SK-N-MC (cell line): Measurements from ENCODE around the gene FBXL2.
"Not testable (repeated sequence)": the region's sequence is repeated elsewhere in the genome, so short reads cannot be mapped to it uniquely, and the experiment has no call there.

Experiments
- DNase-seq: peaks from one replicate; pipeline ENCODE4 v3.0.0-alpha.2; 2011; ENCODE audit warnings: low read depth, low spot score
- H3K27ac ChIP-seq: fragments of 200-600 bp; sonication (generic); 2 replicates; pipeline ENCODE4 v1.5.1; 2016; ENCODE audit warnings: mixed run types
- H3K36me3 ChIP-seq: fragments of 200-600 bp; sonication (generic); 2 replicates; pipeline ENCODE4 v1.6.1; 2017; ENCODE audit warnings: antibody characterized with exemption, low read length, mixed read lengths; ENCODE audit not compliant: insufficient read depth
- H3K4me3 ChIP-seq: fragments of 200-600 bp; sonication (generic); 2 replicates; pipeline ENCODE4 v1.5.1; 2016
- H3K9ac ChIP-seq: fragments of 200-600 bp; sonication (generic); 2 replicates; pipeline ENCODE4 v1.8.0; 2017; ENCODE audit warnings: mixed run types, mixed read lengths; ENCODE audit not compliant: insufficient read length
- H3K9me3 ChIP-seq: fragments of 200-600 bp; sonication (generic); 2 replicates; pipeline ENCODE4 v1.6.1; 2017; ENCODE audit warnings: low read depth, mild to moderate bottlenecking, antibody characterized with exemption, low read length, moderate library complexity, mixed read lengths
- EZH2 ChIP-seq: fragments of 200-600 bp; sonication (generic); IDR thresholded peaks from one replicate; pipeline ENCODE4 v1.6.1; 2017; ENCODE audit warnings: antibody characterized with exemption
- FOXP2 ChIP-seq: optimal IDR thresholded peaks from 2 replicates; pipeline ENCODE3; 2011; ENCODE audit warnings: mild to moderate bottlenecking, moderate library complexity; ENCODE audit not compliant: insufficient read depth; ENCODE audit errors: extremely low read length, control extremely low read depth
- POLR2AphosphoS5 ChIP-seq: IDR thresholded peaks from 2 replicates; pipeline ENCODE4 v1.6.1; 2012; ENCODE audit warnings: mild to moderate bottlenecking, low read depth, low read length, borderline replicate concordance

FBXL2 gene

DNA sequence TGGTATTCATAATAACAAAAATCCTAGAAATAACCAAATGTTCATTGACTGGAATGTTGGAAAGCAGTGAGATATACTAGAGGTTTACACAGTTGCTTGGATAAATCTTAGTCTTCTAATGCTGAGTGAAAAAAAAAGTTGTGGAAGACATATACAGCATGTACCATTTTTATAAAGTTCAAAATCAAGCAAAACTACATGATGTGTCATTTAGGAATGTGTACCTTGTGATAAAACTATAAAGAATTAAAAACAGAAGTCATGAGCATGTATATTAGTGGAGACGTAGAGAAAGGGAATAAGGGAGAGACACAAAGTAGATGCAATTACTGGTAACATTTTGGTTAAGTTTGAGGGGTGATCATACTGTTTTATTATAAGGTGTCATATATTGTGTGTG is 45.2 kb downstream of the FBXL2 start:
- no peak overlapping the region for H3K27ac ChIP-seq
- H3K9ac ChIP-seq = no peak overlapping the region
- no peak overlapping the region for H3K4me3 ChIP-seq
- DNase-seq = no peak
- no peaks in the 10 kb centered on the region for H3K9me3 ChIP-seq
- no peak for TF ChIP-seq EZH2
- TF ChIP-seq POLR2AphosphoS5 = no peak
- TF ChIP-seq FOXP2 = no peak
- H3K36me3 ChIP-seq = no peaks in the 10 kb centered on the region

DNA sequence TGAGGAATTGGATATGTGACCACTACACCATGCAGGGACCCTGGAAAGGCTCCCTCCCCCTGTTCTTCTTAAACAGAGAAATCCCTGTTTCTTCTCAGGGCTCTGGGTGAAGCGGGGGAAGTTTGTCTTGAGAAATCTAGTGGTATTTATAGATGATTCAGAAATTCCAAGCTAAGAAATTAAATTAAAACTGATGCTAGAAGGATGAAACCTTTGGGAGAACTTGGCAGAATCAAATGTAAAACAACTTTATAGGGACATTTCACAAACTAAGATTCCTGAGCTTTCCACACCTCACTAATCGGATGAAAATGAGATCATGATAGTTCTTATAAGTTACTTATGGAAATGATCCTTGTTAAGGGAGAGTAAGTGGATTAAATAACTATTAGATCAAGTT is 54.2 kb downstream of the FBXL2 start:
- Histone ChIP-seq H3K9me3 (no peaks in the 10 kb centered on the region), H3K4me3 (no peak overlapping the region), H3K36me3 (no peaks in the 10 kb centered on the region), H3K27ac (no peak overlapping the region), H3K9ac (no peak overlapping the region)
- TF ChIP-seq FOXP2 = no peak
- TF ChIP-seq POLR2AphosphoS5 = no peak
- no peak for TF ChIP-seq EZH2
- no peak for DNase-seq

DNA sequence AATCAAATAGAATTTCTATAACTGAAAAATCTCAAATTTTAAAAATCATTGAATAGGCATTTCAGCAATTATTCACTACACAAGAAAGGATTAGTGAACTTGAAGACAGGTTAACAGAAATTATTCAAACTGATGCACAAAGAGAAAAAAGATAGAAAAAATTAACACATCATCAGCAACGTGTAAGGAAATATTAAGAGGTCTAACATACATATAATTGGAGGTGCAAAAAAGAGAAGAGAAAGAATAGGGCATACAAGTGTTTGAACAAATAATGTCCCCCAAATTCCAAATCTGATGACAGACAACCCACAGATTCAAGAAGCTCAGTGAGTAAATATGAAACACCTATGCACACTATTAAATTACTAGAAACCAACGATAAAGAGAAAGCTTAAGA is 57.1 kb downstream of the FBXL2 start:
- no peak overlapping the region for H3K27ac ChIP-seq
- H3K9ac ChIP-seq = no peak overlapping the region
- DNase-seq = no peak
- no peak overlapping the region for H3K4me3 ChIP-seq
- no peak for TF ChIP-seq POLR2AphosphoS5
- no peak for TF ChIP-seq EZH2
- no peak for TF ChIP-seq FOXP2
- no peaks in the 10 kb centered on the region for H3K36me3 ChIP-seq
- no peaks in the 10 kb centered on the region for H3K9me3 ChIP-seq

DNA sequence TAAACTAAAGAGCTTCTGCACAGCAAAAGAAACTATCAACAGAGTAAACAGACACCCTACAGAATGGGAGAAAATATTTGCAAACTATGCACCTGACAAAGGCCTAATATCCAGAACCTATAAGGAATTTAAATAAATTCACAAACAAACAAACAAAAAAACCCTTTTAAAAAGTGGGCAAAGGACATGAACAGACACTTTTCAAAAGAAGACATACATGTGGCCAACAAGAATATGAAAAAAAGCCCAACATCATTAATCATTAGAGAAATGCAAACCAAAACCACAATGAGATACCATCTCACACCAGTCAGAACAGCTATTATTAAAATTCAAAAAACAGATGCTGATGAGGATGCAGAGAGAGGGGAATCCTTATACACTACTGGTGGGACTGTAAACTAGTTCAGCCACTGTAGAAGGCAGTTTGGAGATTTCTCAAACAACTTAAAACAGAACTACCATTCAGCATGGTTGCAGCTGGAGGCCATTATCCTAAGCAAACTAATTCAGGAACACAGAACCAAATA is 61.8 kb downstream of the FBXL2 start:
- not testable (repeated sequence) for H3K9me3 ChIP-seq, H3K9ac ChIP-seq, DNase-seq, H3K36me3 ChIP-seq, H3K27ac ChIP-seq, H3K4me3 ChIP-seq

DNA sequence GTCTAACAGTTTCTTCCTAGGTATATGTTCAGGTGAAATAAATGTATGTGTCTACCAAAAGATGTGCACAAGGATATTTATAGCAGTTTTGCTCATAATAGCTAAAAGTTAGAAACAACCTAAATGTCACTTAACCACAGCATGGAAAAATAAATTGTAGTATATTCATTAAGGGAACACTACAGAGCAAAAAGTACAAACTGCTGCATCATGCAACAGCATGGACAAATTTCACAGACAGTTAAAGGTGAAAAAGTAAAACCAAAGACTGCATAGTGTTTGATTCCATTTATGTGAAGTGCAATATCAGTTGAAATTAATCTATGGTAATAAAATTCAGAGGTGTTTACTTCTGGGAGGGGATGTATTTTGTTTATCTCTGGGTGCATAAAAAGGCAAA is 62.5 kb downstream of the FBXL2 start:
- no peak overlapping the region for H3K9ac ChIP-seq
- TF ChIP-seq POLR2AphosphoS5 = no peak
- no peak for TF ChIP-seq FOXP2
- no peak for TF ChIP-seq EZH2
- H3K27ac ChIP-seq = no peak overlapping the region
- no peaks in the 10 kb centered on the region for H3K36me3 ChIP-seq
- no peak overlapping the region for H3K4me3 ChIP-seq
- H3K9me3 ChIP-seq = no peaks in the 10 kb centered on the region
- no peak for DNase-seq

DNA sequence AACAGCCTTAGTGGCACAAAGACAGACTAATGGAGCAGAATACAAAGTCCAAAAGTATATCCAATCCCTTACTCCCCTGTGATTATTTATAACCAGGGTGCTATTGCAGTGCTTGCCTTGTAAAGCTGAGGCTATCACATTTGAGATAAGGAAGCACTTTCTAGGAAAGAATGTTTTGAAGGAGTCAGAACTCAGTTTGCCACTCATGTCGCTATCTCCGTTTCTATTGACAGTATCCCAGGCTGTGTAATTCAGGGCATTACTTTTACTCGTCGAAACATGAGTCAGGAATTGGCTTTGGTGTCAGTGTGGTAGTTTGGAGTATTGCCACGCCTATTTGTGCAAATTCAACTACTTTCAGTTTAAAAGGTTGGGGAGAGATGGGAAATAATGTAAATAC is 78.4 kb downstream of the FBXL2 start:
- no peak overlapping the region for H3K27ac ChIP-seq
- H3K4me3 ChIP-seq = no peak overlapping the region
- TF ChIP-seq EZH2 (no peak), POLR2AphosphoS5 (no peak)
- H3K9me3 ChIP-seq = no peaks in the 10 kb centered on the region
- no peak overlapping the region for H3K9ac ChIP-seq
- no peak for DNase-seq
- no peaks in the 10 kb centered on the region for H3K36me3 ChIP-seq

DNA sequence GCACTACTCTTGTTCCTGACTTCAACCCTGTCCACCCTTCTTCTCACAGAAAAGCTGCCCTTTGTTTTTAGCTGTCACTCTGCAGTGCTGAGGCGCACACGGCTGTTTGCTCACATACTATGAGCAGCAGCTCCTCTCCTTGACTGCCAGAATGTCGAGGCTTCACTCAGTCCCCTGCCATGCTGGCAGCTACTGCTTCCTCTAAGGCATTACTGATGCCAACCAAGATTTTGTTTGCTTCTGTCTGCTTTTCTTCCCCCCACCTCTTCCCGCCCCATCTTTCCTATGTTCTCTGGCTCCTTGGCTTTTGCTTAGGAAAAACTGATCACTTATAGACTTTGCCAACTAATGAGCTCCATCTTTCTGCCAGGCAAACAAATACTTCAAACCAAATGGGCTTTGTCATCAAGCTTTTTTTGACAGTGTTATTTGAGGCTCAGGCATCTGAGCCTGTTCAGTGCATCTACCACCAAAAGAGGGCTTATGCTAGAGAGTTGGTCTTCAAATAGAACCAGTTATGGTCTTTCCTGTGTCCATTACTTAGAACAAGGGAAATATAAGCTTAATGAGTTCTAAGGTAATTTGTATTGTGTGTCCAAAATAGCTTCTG is 81.0 kb downstream of the FBXL2 start:
- H3K4me3 ChIP-seq = no peak overlapping the region
- TF ChIP-seq EZH2 (no peak), POLR2AphosphoS5 (no peak), FOXP2 (no peak)
- H3K9me3 ChIP-seq = no peaks in the 10 kb centered on the region
- no peak overlapping the region for H3K27ac ChIP-seq
- no peaks in the 10 kb centered on the region for H3K36me3 ChIP-seq
- DNase-seq = no peak
- H3K9ac ChIP-seq = no peak overlapping the region

DNA sequence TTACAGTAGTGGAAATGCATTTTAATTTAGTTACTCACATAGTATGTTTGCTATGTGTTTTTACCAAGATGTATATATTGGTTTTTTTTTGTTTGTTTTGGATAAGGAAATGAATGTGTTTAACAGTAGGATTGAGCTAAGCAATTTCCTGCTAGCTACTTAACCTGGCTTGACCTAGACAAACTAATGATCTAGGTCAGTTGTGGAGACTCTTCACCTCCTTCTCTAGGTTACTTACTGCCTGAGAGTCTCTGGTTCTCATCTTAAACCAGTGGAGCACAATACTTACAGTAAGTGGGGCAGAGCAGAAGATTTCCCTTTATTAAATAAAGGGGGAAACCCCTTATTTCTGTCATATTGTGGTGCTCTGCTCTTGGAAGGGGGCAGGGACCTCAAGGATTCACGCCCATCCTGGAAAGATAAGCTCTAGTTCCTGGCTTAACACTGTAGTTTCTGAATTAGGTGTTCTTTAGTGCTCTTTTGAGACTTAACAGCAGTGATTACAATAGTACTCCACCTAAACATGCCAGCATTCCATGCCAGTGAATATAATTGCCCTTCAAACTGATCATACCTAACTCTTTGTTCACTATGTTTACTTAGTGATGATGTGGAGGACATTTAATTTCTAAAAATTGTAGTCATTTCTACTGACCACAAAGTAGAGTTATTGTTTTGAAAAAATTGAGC is 83.0 kb downstream of the FBXL2 start:
- no peak overlapping the region for H3K4me3 ChIP-seq
- DNase-seq = no peak
- no peaks in the 10 kb centered on the region for H3K9me3 ChIP-seq
- no peak for TF ChIP-seq FOXP2
- no peak for TF ChIP-seq POLR2AphosphoS5
- TF ChIP-seq EZH2 = no peak
- no peak overlapping the region for H3K9ac ChIP-seq
- H3K27ac ChIP-seq = no peak overlapping the region
- H3K36me3 ChIP-seq = no peaks in the 10 kb centered on the region

DNA sequence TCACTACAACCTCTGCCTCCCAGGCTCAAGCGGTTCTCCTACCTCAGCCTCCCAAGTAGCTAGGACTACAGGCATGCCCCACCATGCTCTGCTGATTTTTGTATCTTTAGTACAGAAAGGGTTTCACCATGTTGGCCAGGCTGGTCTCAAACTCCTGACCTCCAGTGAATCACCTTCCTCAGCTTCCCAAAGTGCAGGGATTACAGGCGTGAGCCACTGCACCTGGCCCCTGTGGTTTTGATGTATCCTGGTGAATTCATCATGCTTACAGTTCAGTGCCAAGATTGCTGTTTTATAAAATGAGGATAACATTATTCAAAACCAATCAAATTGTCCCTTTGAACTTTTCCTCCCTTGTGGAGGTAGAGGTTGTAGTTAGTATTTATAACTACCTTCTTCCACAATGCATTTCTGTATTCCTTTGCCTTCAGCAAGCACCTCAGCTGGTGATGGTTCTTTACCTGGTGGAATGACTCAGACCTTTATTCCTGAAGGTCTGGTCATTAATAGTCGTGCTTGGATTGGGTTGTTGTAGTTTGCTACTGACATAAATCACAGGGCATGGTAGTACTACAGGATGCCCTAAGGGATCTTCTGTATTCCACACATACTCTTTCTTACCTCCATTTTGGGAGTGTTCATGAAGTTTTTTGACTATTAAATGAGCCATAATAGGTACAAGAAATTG is 86.0 kb downstream of the FBXL2 start:
- H3K4me3 ChIP-seq = no peak overlapping the region
- H3K9ac ChIP-seq = no peak overlapping the region
- H3K27ac ChIP-seq = no peak overlapping the region
- no peaks in the 10 kb centered on the region for H3K36me3 ChIP-seq
- no peak for TF ChIP-seq POLR2AphosphoS5
- TF ChIP-seq FOXP2 = no peak
- TF ChIP-seq EZH2 = no peak
- DNase-seq = no peak
- H3K9me3 ChIP-seq = no peaks in the 10 kb centered on the region
